Lower leg skin (tissue), 4 donors: ENCODE results near the gene DCAF11. TPM values are rescaled to one million over a fixed set of nuclear protein-coding genes. Genes with fewer than 3 reads are reported as not detected.

Source experiments
- DNase-seq, 2 donors: peaks; one replicate each; pipeline ENCODE4 v3.0.0-alpha.2; 2019; ENCODE audit warnings: low spot score in 2 of 2
- H3K4me3 ChIP-seq: fragments of 200-600 bp; sonication (generic); 2 replicates; pipeline ENCODE4 v1.5.1; 2017; ENCODE audit warnings: mild to moderate bottlenecking, low read depth; ENCODE audit not compliant: poor library complexity, severe bottlenecking
- POLR2A ChIP-seq, 2 donors: fragments of 450-650 bp; IDR thresholded peaks; one replicate each; pipeline ENCODE4 v1.6.1; 2016 to 2017; ENCODE audit warnings: antibody characterized with exemption in 2 of 2, mild to moderate bottlenecking in 1 of 2, moderate library complexity in 1 of 2
- WGBS, 2 donors: methylation state at CpG; one replicate each; pipeline ENCODE4 v1.1.5; 2018; 5-methylcytosine and 5-hydroxymethylcytosine counted together
- intact Hi-C: fragments of 100-400 bp; cut with DNase I; formaldehyde crosslinking; loops from one replicate; pipeline ENCODE4 v1.15.0; 2023; ENCODE audit warnings: low total_unique reads
- total RNA-seq, 4 donors: library from RNA; depleted of rRNA; stranded (reverse); fragments of >200 nt; gene quantifications; one replicate each; pipeline ENCODE4 v1.1.0, GENCODE V29; 2016
- TF ChIP-seq, protein P1 (sequence below), 3 donors: fragments of 450-650 bp; IDR thresholded peaks; one replicate each; pipeline ENCODE4 v1.5.1; 2016; ENCODE audit warnings: antibody characterized with exemption in 3 of 3, mild to moderate bottlenecking in 3 of 3, moderate library complexity in 2 of 3

DCAF11 gene
- total RNA-seq, 4 donors from 2014 or later: 53.3 to 134 (median 64.3) TPM

GRCh38 chr14:24132061-24132685 is 17.6 kb downstream of the DCAF11 start:
- intact Hi-C loops: no loop called here
- WGBS, 2 donors: 48 to 58% methylated on average over 16 to 24 of the region's 24 CpGs
- no peak for DNase-seq
- no peak overlapping the region for H3K4me3 ChIP-seq
- TF ChIP-seq POLR2A (IDR thresholded peaks at IDR 0.05): no peak
- TF ChIP-seq, protein P1, sequence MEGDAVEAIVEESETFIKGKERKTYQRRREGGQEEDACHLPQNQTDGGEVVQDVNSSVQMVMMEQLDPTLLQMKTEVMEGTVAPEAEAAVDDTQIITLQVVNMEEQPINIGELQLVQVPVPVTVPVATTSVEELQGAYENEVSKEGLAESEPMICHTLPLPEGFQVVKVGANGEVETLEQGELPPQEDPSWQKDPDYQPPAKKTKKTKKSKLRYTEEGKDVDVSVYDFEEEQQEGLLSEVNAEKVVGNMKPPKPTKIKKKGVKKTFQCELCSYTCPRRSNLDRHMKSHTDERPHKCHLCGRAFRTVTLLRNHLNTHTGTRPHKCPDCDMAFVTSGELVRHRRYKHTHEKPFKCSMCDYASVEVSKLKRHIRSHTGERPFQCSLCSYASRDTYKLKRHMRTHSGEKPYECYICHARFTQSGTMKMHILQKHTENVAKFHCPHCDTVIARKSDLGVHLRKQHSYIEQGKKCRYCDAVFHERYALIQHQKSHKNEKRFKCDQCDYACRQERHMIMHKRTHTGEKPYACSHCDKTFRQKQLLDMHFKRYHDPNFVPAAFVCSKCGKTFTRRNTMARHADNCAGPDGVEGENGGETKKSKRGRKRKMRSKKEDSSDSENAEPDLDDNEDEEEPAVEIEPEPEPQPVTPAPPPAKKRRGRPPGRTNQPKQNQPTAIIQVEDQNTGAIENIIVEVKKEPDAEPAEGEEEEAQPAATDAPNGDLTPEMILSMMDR (IDR thresholded peaks at IDR 0.05): no peak

GRCh38 chr14:24132976-24133375 is 18.4 kb downstream of the DCAF11 start:
- H3K4me3 ChIP-seq: no peak overlapping the region
- WGBS, 2 donors: 94% methylated on average over 2 of the region's 2 CpGs
- intact Hi-C loops: no loop called here
- DNase-seq: no peak
- TF ChIP-seq, protein P1 (IDR thresholded peaks at IDR 0.05): no peak
- no peak for TF ChIP-seq POLR2A (IDR thresholded peaks at IDR 0.05)

DNA sequence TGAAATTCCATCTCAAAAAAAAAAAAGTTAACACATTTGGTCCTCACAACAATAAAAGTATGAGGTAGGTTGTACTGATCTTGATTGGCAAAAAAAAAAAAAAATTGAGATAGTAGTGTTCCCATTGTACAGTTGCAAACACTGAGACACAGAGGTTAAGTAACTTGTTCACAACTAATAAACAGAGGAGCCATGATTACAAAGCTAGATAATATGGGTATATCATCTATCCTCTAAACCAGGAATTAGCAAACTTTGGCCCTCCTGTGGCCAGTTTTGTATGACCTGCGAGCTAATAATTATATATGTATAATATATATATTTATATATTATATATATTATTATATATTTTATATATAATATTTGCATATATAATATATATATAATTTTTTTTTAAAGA is 19.2 kb downstream of the DCAF11 start:
- TF ChIP-seq POLR2A (IDR thresholded peaks at IDR 0.05): no peak
- TF ChIP-seq, protein P1 (IDR thresholded peaks at IDR 0.05): no peak
- intact Hi-C loops: no loop called here
- DNase-seq: no peak
- WGBS, 2 donors: 93 to 98% methylated on average over 1 of the region's 1 CpG
- H3K4me3 ChIP-seq: no peak overlapping the region

DNA sequence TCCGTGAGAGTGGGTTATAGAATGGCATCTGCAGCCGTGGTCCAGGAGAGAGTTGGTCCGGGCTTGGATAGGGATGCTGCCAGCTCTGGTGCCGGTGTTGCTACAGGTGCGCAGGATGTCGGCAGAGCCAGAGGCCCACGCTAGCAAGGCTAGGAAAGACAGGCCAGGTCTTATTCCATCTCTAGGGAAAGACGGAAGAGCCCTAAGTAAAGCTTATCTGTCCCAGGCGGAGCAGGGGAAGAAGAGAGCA is 20.9 kb downstream of the DCAF11 start:
- intact Hi-C loops: no loop called here
- no peak for DNase-seq
- peak overlapping the region; percentile 99 for H3K4me3 ChIP-seq
- TF ChIP-seq POLR2A (IDR thresholded peaks at IDR 0.05): no peak
- TF ChIP-seq, protein P1 (IDR thresholded peaks at IDR 0.05): peak in 1 of 3 donors; percentile 16
- 3 to 6% methylated on average over 9 of the region's 9 CpGs for WGBS, 2 donors

GRCh38 chr14:24135834-24136683 is 21.5 kb downstream of the DCAF11 start, which contains the start of gene PSME1:
Gene PSME1, plus strand, starts transcription at chr14:24136194. Its CDS starts 69 bp downstream, at chr14:24136263.
- peak within 1 kb of the TSS; percentile 99 for H3K4me3 ChIP-seq
- 1% methylated on average over 47 to 64 of the region's 75 CpGs for WGBS, 2 donors
- peak; percentile 87 to 98 for DNase-seq
- intact Hi-C loops: no loop called here
- TF ChIP-seq, protein P1 (IDR thresholded peaks at IDR 0.05): peak in 1 of 3 donors; percentile 1
- TF ChIP-seq POLR2A (IDR thresholded peaks at IDR 0.05): no peak
